GM21619 (cell line): ENCODE measurements around the gene DEAF1.

Source experiments
- ATAC-seq: cut with Tn5 transposase; IDR thresholded peaks from one replicate; pipeline ENCODE4 v1.9.1; 2021; ENCODE audit not compliant: unreplicated experiment

The DEAF1 gene

GRCh38 chr11:626475-627307 is 68.3 kb downstream of the DEAF1 start, which contains the start of gene SCT:
Gene SCT, minus strand, starts transcription at chr11:627181. Its CDS starts 38 bp downstream, at chr11:627143.
- ATAC-seq = no peak

- ATAC-seq = no peak
Observed at GRCh38 chr11:625636-626268, 69.3 kb downstream of the DEAF1 start.

GRCh38 chr11:624705-625635 is 70.1 kb downstream of the DEAF1 start, which contains the start of gene CDHR5:
Gene CDHR5, minus strand, starts transcription at chr11:624955. Its CDS starts 53 bp downstream, at chr11:624902.
- no peak for ATAC-seq

GRCh38 chr11:623999-624704 is 70.9 kb downstream of the DEAF1 start:
- no peak for ATAC-seq

- no peak for ATAC-seq
Observed at GRCh38 chr11:623349-623869, 71.6 kb downstream of the DEAF1 start.

GRCh38 chr11:621838-622237 is 73.2 kb downstream of the DEAF1 start:
- no peak for ATAC-seq

GRCh38 chr11:620935-621814 is 73.8 kb downstream of the DEAF1 start:
- no peak for ATAC-seq

GRCh38 chr11:620201-620600 is 74.8 kb downstream of the DEAF1 start:
- ATAC-seq = no peak

- no peak for ATAC-seq
Observed at GRCh38 chr11:619628-620050, 75.4 kb downstream of the DEAF1 start.

- ATAC-seq = no peak
Observed at GRCh38 chr11:618856-619627, 76.0 kb downstream of the DEAF1 start.

- ATAC-seq = no peak
Observed at GRCh38 chr11:617912-618682, 76.9 kb downstream of the DEAF1 start.

GRCh38 chr11:617199-617911 is 77.7 kb downstream of the DEAF1 start:
- no peak for ATAC-seq

GRCh38 chr11:616320-617198 is 78.5 kb downstream of the DEAF1 start:
- no peak for ATAC-seq

GRCh38 chr11:615504-616319 is 79.3 kb downstream of the DEAF1 start, which contains the start of gene IRF7:
Gene IRF7, minus strand, starts transcription at chr11:615950. Its CDS starts 586 bp downstream, at chr11:615364.
- peak; percentile 79 for ATAC-seq
